ENCODE data around the gene ADAMTSL1. TPM values are rescaled to one million over a fixed set of nuclear protein-coding genes. Genes with fewer than 3 reads are reported as not detected.

The ADAMTSL1 gene
- total RNA-seq, 1 experiment from 2014 or later = 1.2 TPM

GRCh38 chr9:18472435-18472834, 1.5 kb upstream of the ADAMTSL1 start:
- Histone ChIP-seq H2BK20ac (ENCODE audit: low read depth, low read length, poor library complexity, severe bottlenecking) (no peak overlapping the region), H3K23me2 (ENCODE audit: insufficient read length, low read depth, low read length, poor library complexity, severe bottlenecking) (peaks cover 5% of the 10 kb centered on the region), H4K8ac (replicated peaks; ENCODE audit: insufficient read length, low read depth, low read length) (no peak overlapping the region), H3K4me1 (ENCODE audit: insufficient read depth, low read length) (peaks cover 2% of the 10 kb centered on the region; the same call in 1 of the 2 replicates), H3K4me2 (ENCODE audit: insufficient read depth, insufficient read length, low read length) (no peak overlapping the region), H2AK5ac (ENCODE audit: insufficient read length, low read length) (no peak overlapping the region), H2BK12ac (ENCODE audit: insufficient read length, low read depth, low read length) (no peak overlapping the region), H2BK120ac (ENCODE audit: low read depth, low read length, poor library complexity, severe bottlenecking) (no peak overlapping the region), H3K9me3 (ENCODE audit: control insufficient read depth, low read depth, low read length) (no peaks in the 10 kb centered on the region), H3T11ph (ENCODE audit: low read length) (no peak overlapping the region), H2BK15ac (ENCODE audit: low read depth, low read length) (no peak overlapping the region), H3K27ac (ENCODE audit: insufficient read length, low read depth, low read length) (no peak overlapping the region), H3K56ac (ENCODE audit: insufficient read length, low read depth, low read length) (no peak overlapping the region), H2BK5ac (ENCODE audit: insufficient read length, low read length) (no peak overlapping the region), H3K27me3 (ENCODE audit: insufficient read depth, low read length) (no peaks in the 10 kb centered on the region), H4K20me1 (ENCODE audit: control insufficient read depth, insufficient read depth, insufficient read length) (no peaks in the 10 kb centered on the region), H3K9ac (ENCODE audit: extremely low read depth, insufficient read length, low read length) (no peak overlapping the region), H4K5ac (ENCODE audit: insufficient read length, low read depth, low read length) (no peak overlapping the region), H3K79me2 (ENCODE audit: insufficient read depth, low read length) (no peaks in the 10 kb centered on the region), H3K14ac (ENCODE audit: insufficient read depth, low read length) (no peak overlapping the region), H3K79me1 (ENCODE audit: insufficient read depth, low read depth, low read length, poor library complexity, severe bottlenecking) (no peaks in the 10 kb centered on the region), H3K4ac (ENCODE audit: low read depth, low read length) (no peak overlapping the region), H3K23ac (ENCODE audit: insufficient read length, low read depth, low read length) (no peak overlapping the region), H4K91ac (ENCODE audit: insufficient read length, low read depth, low read length) (no peak overlapping the region), H2AFZ (ENCODE audit: low read length) (no peak overlapping the region), H3K18ac (ENCODE audit: insufficient read length, low read depth, low read length) (no peak overlapping the region)
- H3K9me3 Mint-ChIP-seq = peaks cover 4 to 7% of the 10 kb centered on the region in 2 experiments; a peak in 3 of 5 replicates
- no peak overlapping the region for H3K27ac Mint-ChIP-seq
- H3K4me1 Mint-ChIP-seq = peaks cover 37 to 43% of the 10 kb centered on the region in 2 experiments
- TF ChIP-seq, protein P1, sequence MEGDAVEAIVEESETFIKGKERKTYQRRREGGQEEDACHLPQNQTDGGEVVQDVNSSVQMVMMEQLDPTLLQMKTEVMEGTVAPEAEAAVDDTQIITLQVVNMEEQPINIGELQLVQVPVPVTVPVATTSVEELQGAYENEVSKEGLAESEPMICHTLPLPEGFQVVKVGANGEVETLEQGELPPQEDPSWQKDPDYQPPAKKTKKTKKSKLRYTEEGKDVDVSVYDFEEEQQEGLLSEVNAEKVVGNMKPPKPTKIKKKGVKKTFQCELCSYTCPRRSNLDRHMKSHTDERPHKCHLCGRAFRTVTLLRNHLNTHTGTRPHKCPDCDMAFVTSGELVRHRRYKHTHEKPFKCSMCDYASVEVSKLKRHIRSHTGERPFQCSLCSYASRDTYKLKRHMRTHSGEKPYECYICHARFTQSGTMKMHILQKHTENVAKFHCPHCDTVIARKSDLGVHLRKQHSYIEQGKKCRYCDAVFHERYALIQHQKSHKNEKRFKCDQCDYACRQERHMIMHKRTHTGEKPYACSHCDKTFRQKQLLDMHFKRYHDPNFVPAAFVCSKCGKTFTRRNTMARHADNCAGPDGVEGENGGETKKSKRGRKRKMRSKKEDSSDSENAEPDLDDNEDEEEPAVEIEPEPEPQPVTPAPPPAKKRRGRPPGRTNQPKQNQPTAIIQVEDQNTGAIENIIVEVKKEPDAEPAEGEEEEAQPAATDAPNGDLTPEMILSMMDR (conservative IDR thresholded peaks at IDR 0.05) = no peak
- peaks cover 0 to 9% (median 0%) of the 10 kb centered on the region in 3 experiments; a peak in 4 of 7 replicates for H3K36me3 Mint-ChIP-seq (ENCODE audit: insufficient read depth in 1 of 3, low read depth in 3 of 3)
- no peak overlapping the region for H3K4me3 Mint-ChIP-seq
- no peaks in the 10 kb centered on the region for H3K27me3 Mint-ChIP-seq (ENCODE audit: low read depth)
- no peak for DNase-seq
- WGBS (ENCODE audit: extremely low coverage, insufficient read length, low lambda C conversion rate) = no CpG with 5 or more reads among the region's 3 CpGs

All from H9 (cell line).